Ascending aorta (tissue), 2 donors: ENCODE data around the gene DMKN. TPM values are rescaled to one million over a fixed set of nuclear protein-coding genes. Genes with fewer than 3 reads are reported as not detected.

ENCODE experiments used
- DNase-seq, 2 donors: peaks; one replicate each; pipeline ENCODE4 v3.0.0-alpha.2; 2019; ENCODE audit warnings: low spot score in 2 of 2
- H3K27ac ChIP-seq, 2 donors: fragments of 200-600 bp; sonication (generic); one replicate each; pipeline ENCODE4 v1.5.1; 2016 to 2017; ENCODE audit warnings: mild to moderate bottlenecking in 1 of 2
- H3K27me3 ChIP-seq: fragments of 200-600 bp; sonication (generic); one replicate; pipeline ENCODE4 v1.5.1; 2017
- H3K36me3 ChIP-seq, 2 donors: fragments of 200-600 bp; sonication (generic); one replicate each; pipeline ENCODE4 v1.5.1; 2016
- H3K4me1 ChIP-seq, 2 donors: fragments of 200-600 bp; sonication (generic); one replicate each; pipeline ENCODE4 v1.5.1; 2016 to 2017; ENCODE audit warnings: mild to moderate bottlenecking in 1 of 2
- H3K4me3 ChIP-seq, 2 donors: fragments of 200-600 bp; sonication (generic); one replicate each; pipeline ENCODE4 v1.5.1; 2016 to 2017; ENCODE audit warnings: mild to moderate bottlenecking in 1 of 2
- H3K9me3 ChIP-seq, 2 donors: fragments of 200-600 bp; sonication (generic); one replicate each; pipeline ENCODE4 v1.5.1; 2016
- CTCF ChIP-seq, 3 experiments: fragments of 200-600 bp in 2 of 3; fragments of 450-650 bp in 1 of 3; sonication (generic) in 2 of 3; IDR thresholded peaks; one replicate each; pipeline ENCODE4 v1.5.1; 2016 to 2019; ENCODE audit warnings: antibody characterized with exemption in 3 of 3, mild to moderate bottlenecking in 1 of 3, moderate library complexity in 1 of 3
- intact Hi-C: fragments of 100-400 bp; cut with DNase I; formaldehyde crosslinking; loops from one replicate; pipeline ENCODE4 v1.15.1; 2023
- total RNA-seq: library from RNA; depleted of rRNA; stranded (reverse); fragments of >200 nt; gene quantifications from one replicate; pipeline ENCODE4 v1.1.0, GENCODE V29; 2016

DMKN gene
- total RNA-seq, 1 donor from 2014 or later, result 1.7 TPM

DNA sequence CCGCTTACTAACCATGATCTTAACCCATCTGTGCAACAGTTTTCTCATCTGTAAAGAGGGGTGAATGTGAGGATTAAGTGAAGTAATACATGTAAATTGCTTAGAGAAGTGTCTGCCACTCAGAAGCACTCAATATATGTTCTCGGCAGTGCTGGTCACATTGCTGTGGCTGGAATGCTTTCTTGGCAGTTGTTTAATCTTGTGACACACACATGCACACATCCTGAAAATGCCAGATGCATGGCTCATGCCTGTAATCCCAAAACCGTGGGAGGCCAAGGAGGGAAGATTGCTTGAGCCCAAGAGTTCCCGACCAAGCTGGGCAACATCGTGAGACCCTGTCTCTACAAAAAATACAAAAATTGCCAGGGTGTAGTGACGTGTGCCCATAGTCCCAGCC lies 4.9 kb upstream of the DMKN start:
- DNase-seq, result no peak
- Histone ChIP-seq H3K9me3 (no peaks in the 10 kb centered on the region), H3K4me1 (no peaks in the 10 kb centered on the region), H3K27me3 (no peaks in the 10 kb centered on the region), H3K4me3 (no peak overlapping the region), H3K27ac (no peak overlapping the region), H3K36me3 (no peaks in the 10 kb centered on the region)
- intact Hi-C loops, result no loop called here
- TF ChIP-seq CTCF (IDR thresholded peaks at IDR 0.05), result no peak

GRCh38 chr19:35517342-35517741 lies 3.9 kb upstream of the DMKN start:
- H3K36me3 ChIP-seq, result no peaks in the 10 kb centered on the region

DNA sequence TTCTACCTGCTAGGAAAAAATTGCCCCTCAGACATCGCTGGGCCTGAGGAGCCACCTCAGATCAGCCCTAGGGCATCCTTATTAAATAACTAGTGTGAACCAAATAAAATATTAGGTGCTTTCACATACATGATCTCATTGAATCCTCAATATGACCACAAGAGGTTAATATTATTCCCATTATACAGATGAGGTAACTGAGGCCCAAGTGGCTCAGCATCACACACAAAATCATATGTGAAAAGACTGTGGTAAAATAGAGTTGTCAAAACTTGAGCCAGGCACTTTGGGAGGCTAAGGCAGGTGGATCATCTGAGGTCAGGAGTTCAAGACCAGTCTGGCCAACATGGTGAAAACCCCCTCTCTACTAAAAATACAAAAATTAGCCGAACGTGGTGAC lies 2.9 kb upstream of the DMKN start:
- H3K4me3 ChIP-seq, result no peak overlapping the region
- no peaks in the 10 kb centered on the region for H3K27me3 ChIP-seq
- H3K27ac ChIP-seq, result no peak overlapping the region
- H3K9me3 ChIP-seq, result no peaks in the 10 kb centered on the region
- no peak for DNase-seq
- intact Hi-C loops, result no loop called here
- no peaks in the 10 kb centered on the region for H3K36me3 ChIP-seq
- H3K4me1 ChIP-seq, result no peaks in the 10 kb centered on the region
- no peak for TF ChIP-seq CTCF (IDR thresholded peaks at IDR 0.05)

More at GRCh38 chr19:35517342-35517741, 3.9 kb upstream of the DMKN start:
- H3K27ac ChIP-seq, result no peak overlapping the region
- intact Hi-C loops, result no loop called here
- no peaks in the 10 kb centered on the region for H3K4me1 ChIP-seq
- H3K9me3 ChIP-seq, result no peaks in the 10 kb centered on the region
- H3K27me3 ChIP-seq, result no peaks in the 10 kb centered on the region
- DNase-seq, result no peak
- no peak overlapping the region for H3K4me3 ChIP-seq
- no peak for TF ChIP-seq CTCF (IDR thresholded peaks at IDR 0.05)

DNA sequence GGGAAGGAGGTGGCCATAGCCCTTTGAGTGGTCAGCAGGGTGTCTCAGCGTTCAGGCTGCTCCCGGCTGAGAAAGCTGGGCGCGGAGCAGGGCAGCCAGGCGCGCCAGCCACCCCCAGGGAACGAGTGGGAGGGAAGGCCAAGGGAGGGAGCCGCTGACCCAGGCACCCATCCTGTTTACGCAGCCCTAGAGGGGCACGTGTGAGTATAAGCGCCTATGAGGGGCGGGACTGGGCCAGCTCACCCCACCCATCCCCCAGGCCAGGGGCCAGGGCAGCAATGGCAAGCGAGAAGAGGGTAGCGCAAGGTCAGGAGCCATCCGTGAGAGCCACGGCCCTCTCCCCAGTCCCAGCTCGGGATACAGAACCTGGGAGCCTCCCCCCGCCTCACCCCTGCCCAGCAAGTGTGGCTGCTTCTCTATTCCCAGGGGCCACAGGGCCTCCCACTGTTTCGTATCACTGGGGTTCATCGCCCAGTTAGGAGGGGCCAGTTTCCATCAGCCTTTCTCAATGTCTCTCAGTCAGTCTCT lies 897 bp upstream of the DMKN start:
- no peak overlapping the region for H3K27ac ChIP-seq
- H3K9me3 ChIP-seq, result no peaks in the 10 kb centered on the region
- DNase-seq, result no peak
- H3K4me1 ChIP-seq, result no peaks in the 10 kb centered on the region
- TF ChIP-seq CTCF (IDR thresholded peaks at IDR 0.05), result no peak
- no peaks in the 10 kb centered on the region for H3K27me3 ChIP-seq
- no peaks in the 10 kb centered on the region for H3K36me3 ChIP-seq
- intact Hi-C loops, result no loop called here
- H3K4me3 ChIP-seq, result no peak overlapping the region

GRCh38 chr19:35512831-35513627 lies 420 bp downstream of the DMKN start:
- no peak for TF ChIP-seq CTCF (IDR thresholded peaks at IDR 0.05)
- Histone ChIP-seq H3K27ac (no peak overlapping the region), H3K9me3 (no peaks in the 10 kb centered on the region), H3K4me1 (no peaks in the 10 kb centered on the region), H3K4me3 (no peak overlapping the region), H3K27me3 (no peaks in the 10 kb centered on the region), H3K36me3 (no peaks in the 10 kb centered on the region)
- intact Hi-C loops, result no loop called here
- no peak for DNase-seq
